Endodermal cell (in vitro differentiated cells): Measurements from ENCODE around the gene TCEA3. TPM values are rescaled to one million over a fixed set of nuclear protein-coding genes. Genes with fewer than 3 reads are reported as not detected.

ENCODE experiments used
- DNase-seq: peaks from one replicate; pipeline ENCODE4 v3.0.0-alpha.2; 2017
- H3K27ac ChIP-seq: 2 replicates; pipeline ENCODE4 v1.5.1; 2013; ENCODE audit warnings: mild to moderate bottlenecking, low read depth, low read length, moderate library complexity
- H3K27me3 ChIP-seq: 2 replicates; pipeline ENCODE4 v1.6.1; 2013; ENCODE audit warnings: mild to moderate bottlenecking, low read length, moderate library complexity; ENCODE audit not compliant: insufficient read depth, control insufficient read depth, poor library complexity, severe bottlenecking
- H3K36me3 ChIP-seq: 2 replicates; pipeline ENCODE4 v1.7.0; 2013; ENCODE audit warnings: mild to moderate bottlenecking, low read length, moderate library complexity; ENCODE audit not compliant: control insufficient read depth, insufficient read depth
- H3K4me1 ChIP-seq: one replicate; pipeline ENCODE4 v1.7.0; 2013; ENCODE audit warnings: low read length; ENCODE audit not compliant: control insufficient read depth, insufficient read depth
- H3K4me3 ChIP-seq: 2 replicates; pipeline ENCODE4 v1.5.1; 2013; ENCODE audit warnings: mild to moderate bottlenecking, low read length, moderate library complexity
- H3K9ac ChIP-seq: 2 replicates; pipeline ENCODE4 v1.6.1; 2013; ENCODE audit warnings: mild to moderate bottlenecking, low read length, moderate library complexity; ENCODE audit not compliant: poor library complexity, severe bottlenecking; ENCODE audit errors: extremely low read depth
- H3K9me3 ChIP-seq: 2 replicates; pipeline ENCODE4 v1.6.1; 2013; ENCODE audit warnings: mild to moderate bottlenecking, low read length, moderate library complexity; ENCODE audit not compliant: control insufficient read depth
- H3K27ac Mint-ChIP-seq: 2 replicates; pipeline ENCODE4 v1.8.0; 2020; ENCODE audit warnings: mixed read lengths
- H3K27me3 Mint-ChIP-seq: 2 replicates; pipeline ENCODE4 v1.8.0; 2021; ENCODE audit warnings: mild to moderate bottlenecking, mixed read lengths; ENCODE audit not compliant: insufficient read depth
- H3K36me3 Mint-ChIP-seq: 2 replicates; pipeline ENCODE4 v1.8.0; 2020; ENCODE audit warnings: low read depth, mixed read lengths
- H3K4me1 Mint-ChIP-seq: 2 replicates; pipeline ENCODE4 v1.8.0; 2020; ENCODE audit warnings: mixed read lengths
- H3K4me3 Mint-ChIP-seq: 2 replicates; pipeline ENCODE4 v1.8.0; 2020; ENCODE audit warnings: mild to moderate bottlenecking, moderate library complexity, mixed read lengths
- H3K9me3 Mint-ChIP-seq: 2 replicates; pipeline ENCODE4 v1.8.0; 2020; ENCODE audit warnings: mild to moderate bottlenecking, mixed read lengths
- CTCF ChIP-seq: fragments of 200-600 bp; sonication (generic); conservative IDR thresholded peaks from 2 replicates; pipeline ENCODE4 v1.5.0; 2021; ENCODE audit warnings: antibody characterized with exemption, mild to moderate bottlenecking
- WGBS, 2 experiments: methylation state at CpG; one replicate each; pipeline versions ENCODE4 v1.1.5 to v1.1.7; 2013; ENCODE audit warnings: missing lambda C conversion rate in 2 of 2, mixed read lengths in 1 of 2; ENCODE audit not compliant: insufficient coverage in 1 of 2, insufficient read length in 1 of 2; 5-methylcytosine and 5-hydroxymethylcytosine counted together
- total RNA-seq, 2 donors: library from RNA; stranded (reverse); fragmentation: NEBNext Ultra II Directional in 1 of 2; extraction: Animal tissue kit (Norgen Biotek cat#: 25700) in 1 of 2; gene quantifications; 2 replicates in 1 of 2; 3 replicates in 1 of 2; pipeline ENCODE4 v1.2.1, GENCODE V29; 2021

Gene TCEA3
- total RNA-seq, 2 donors from 2014 or later, result 4.0 to 4.7 TPM

DNA sequence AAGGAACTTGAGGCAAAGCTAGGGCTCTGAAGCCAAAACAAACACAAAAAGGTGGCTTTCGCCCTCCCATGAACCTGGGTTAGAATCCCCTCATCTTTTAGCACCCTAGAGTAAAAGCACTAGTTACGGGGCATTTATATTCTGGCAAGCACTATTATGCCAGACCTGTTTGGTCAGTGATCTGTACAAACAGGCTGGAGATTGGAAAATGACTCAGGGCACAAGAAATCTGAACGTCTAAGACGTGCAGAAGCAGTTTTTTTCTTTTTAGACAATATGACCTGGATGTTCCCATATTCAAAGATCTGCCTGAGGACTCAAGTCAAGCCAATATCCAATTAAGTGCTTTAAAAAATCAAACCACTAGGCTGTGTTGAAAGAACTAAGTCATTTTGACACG, 58.0 kb downstream of the TCEA3 start:
- H3K36me3 ChIP-seq, result peaks cover 46% of the 10 kb centered on the region
- Mint-ChIP-seq H3K4me1 (peaks cover 26% of the 10 kb centered on the region), H3K9me3 (peaks cover 60% of the 10 kb centered on the region), H3K27me3 (peaks cover 71% of the 10 kb centered on the region), H3K27ac (no peak overlapping the region), H3K36me3 (peaks cover 57% of the 10 kb centered on the region), H3K4me3 (no peak overlapping the region)
- H3K9ac ChIP-seq, result no peak overlapping the region
- TF ChIP-seq CTCF, result no peak
- DNase-seq, result no peak
- peaks cover 8% of the 10 kb centered on the region for H3K4me1 ChIP-seq
- peak overlapping the region; percentile 95 for H3K4me3 ChIP-seq
- H3K27ac ChIP-seq, result no peak overlapping the region
- H3K9me3 ChIP-seq, result peaks cover 54% of the 10 kb centered on the region
- 91 to 92% methylated on average over 4 to 5 of the region's 5 CpGs for WGBS, 2 experiments
- H3K27me3 ChIP-seq, result no peaks in the 10 kb centered on the region

DNA sequence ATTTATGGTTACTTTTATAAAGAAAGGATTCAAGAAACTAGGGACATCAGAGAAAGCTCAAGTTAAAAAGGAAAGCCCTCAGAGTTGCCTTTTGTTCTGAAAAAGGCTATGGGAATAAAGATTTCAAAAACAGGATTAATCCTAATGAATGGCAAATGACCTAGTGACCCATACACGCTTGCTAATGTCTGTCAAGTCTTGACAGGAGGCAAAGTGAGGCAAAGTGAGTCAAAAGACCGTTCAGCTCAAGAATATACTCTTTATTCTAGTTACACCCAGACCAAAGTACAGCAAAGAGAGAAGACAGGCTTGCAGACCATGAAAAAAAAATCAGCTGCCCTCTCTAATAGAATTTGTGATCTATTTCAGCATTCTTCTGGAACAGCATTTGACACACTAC, 58.4 kb downstream of the TCEA3 start:
- 88 to 90% methylated on average over 1 to 2 of the region's 2 CpGs for WGBS, 2 experiments
- DNase-seq, result no peak
- H3K9ac ChIP-seq, result no peak overlapping the region
- Mint-ChIP-seq H3K4me1 (peaks cover 21% of the 10 kb centered on the region), H3K27me3 (peaks cover 73% of the 10 kb centered on the region), H3K4me3 (no peak overlapping the region), H3K36me3 (peaks cover 62% of the 10 kb centered on the region), H3K27ac (no peak overlapping the region), H3K9me3 (peaks cover 65% of the 10 kb centered on the region)
- H3K4me1 ChIP-seq, result peaks cover 8% of the 10 kb centered on the region
- H3K27ac ChIP-seq, result no peak overlapping the region
- H3K9me3 ChIP-seq, result peaks cover 58% of the 10 kb centered on the region
- peak overlapping the region; percentile 95 for H3K4me3 ChIP-seq
- TF ChIP-seq CTCF, result no peak
- peaks cover 50% of the 10 kb centered on the region for H3K36me3 ChIP-seq
- no peaks in the 10 kb centered on the region for H3K27me3 ChIP-seq

DNA sequence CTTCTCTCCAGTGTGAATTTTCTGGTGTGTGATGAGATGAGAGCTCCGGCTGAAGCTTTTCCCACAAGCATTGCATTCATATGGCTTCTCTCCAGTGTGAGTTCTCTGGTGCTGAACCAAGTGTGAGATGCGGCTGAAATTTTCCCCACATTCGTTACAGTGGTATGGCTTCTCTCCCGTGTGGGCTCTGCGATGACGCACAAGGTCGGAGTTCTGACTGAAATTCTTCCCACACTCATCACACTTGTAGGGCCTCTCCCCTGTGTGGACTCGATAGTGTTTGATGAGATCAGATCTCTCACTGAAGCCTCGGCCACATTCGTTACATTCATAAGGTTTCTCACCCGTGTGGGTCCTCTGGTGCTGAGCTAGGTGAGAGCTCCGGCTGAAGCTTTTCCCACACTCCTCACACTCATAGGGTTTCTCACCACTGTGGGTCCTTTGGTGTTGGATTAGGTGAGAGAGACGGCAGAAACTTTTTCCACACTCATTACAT, 62.3 kb downstream of the TCEA3 start:
- H3K27ac Mint-ChIP-seq, result no peak overlapping the region

More for the DNA sequence above, 62.3 kb downstream of the TCEA3 start:
- Histone ChIP-seq H3K27ac (no peak overlapping the region), H3K36me3 (peaks cover 69% of the 10 kb centered on the region), H3K4me3 (peak overlapping the region; percentile 73), H3K9me3 (peaks cover 79% of the 10 kb centered on the region), H3K4me1 (no peaks in the 10 kb centered on the region), H3K27me3 (peaks cover 12% of the 10 kb centered on the region), H3K9ac (no peak overlapping the region)
- 97 to 100% methylated on average over 6 to 12 of the region's 13 CpGs for WGBS, 2 experiments
- H3K4me3 Mint-ChIP-seq, result no peak overlapping the region
- H3K9me3 Mint-ChIP-seq, result peaks cover 87% of the 10 kb centered on the region
- peaks cover 88% of the 10 kb centered on the region for H3K27me3 Mint-ChIP-seq
- no peak for TF ChIP-seq CTCF
- no peaks in the 10 kb centered on the region for H3K4me1 Mint-ChIP-seq
- DNase-seq, result no peak
- peaks cover 80% of the 10 kb centered on the region for H3K36me3 Mint-ChIP-seq
